ENCODE data around the gene RAD51B.

RAD51B gene

GRCh38 chr14:68775614-68776126 is 956.1 kb downstream of the RAD51B start:
- no peak for DNase-seq (ENCODE audit: low read depth)

- no peak for DNase-seq (ENCODE audit: low read depth)
These were observed 958.1 kb downstream of the RAD51B start for GRCh38 chr14:68777644-68778043.

Measured in stromal cell of bone marrow (primary cell).